ENCODE measurements around the gene NCOA7. TPM values are rescaled to one million over a fixed set of nuclear protein-coding genes. Genes with fewer than 3 reads are reported as not detected.

NCOA7 gene
- total RNA-seq, 1 donor: 34.0 TPM

GRCh38 chr6:125924697-125925358 is 134.1 kb downstream of the NCOA7 start:
- Histone ChIP-seq H3K4me3 (ENCODE audit: insufficient read depth, low read length) (no peak overlapping the region), H3K79me2 (ENCODE audit: insufficient read depth, low read length) (no peaks in the 10 kb centered on the region), H3K27ac (ENCODE audit: low read depth, low read length) (no peak overlapping the region), H3K36me3 (ENCODE audit: insufficient read depth, low read length) (peaks cover 51% of the 10 kb centered on the region), H3K4me2 (ENCODE audit: insufficient read depth, low read length) (no peak overlapping the region), H3K27me3 (ENCODE audit: insufficient read depth, low read length) (no peaks in the 10 kb centered on the region), H3K9me3 (ENCODE audit: low read depth, low read length) (no peaks in the 10 kb centered on the region), H2AFZ (ENCODE audit: low read length) (no peak overlapping the region), H3K4me1 (ENCODE audit: insufficient read depth, low read length) (no peaks in the 10 kb centered on the region), H4K20me1 (ENCODE audit: insufficient read depth, low read length) (no peaks in the 10 kb centered on the region)
- TF ChIP-seq CTCF (IDR thresholded peaks at IDR 0.05; ENCODE audit: extremely low read depth, low read depth, low read length): no peak
- no peak for DNase-seq (ENCODE audit: insufficient read length, low spot score, missing footprints)

- H3K27me3 ChIP-seq (ENCODE audit: insufficient read depth, low read length): no peaks in the 10 kb centered on the region
- no peaks in the 10 kb centered on the region for H3K4me1 ChIP-seq (ENCODE audit: insufficient read depth, low read length)
- no peak overlapping the region for H3K27ac ChIP-seq (ENCODE audit: low read depth, low read length)
- DNase-seq (ENCODE audit: insufficient read length, low spot score, missing footprints): no peak
- no peak overlapping the region for H2AFZ ChIP-seq (ENCODE audit: low read length)
- H3K4me3 ChIP-seq (ENCODE audit: insufficient read depth, low read length): no peak overlapping the region
- no peaks in the 10 kb centered on the region for H3K9me3 ChIP-seq (ENCODE audit: low read depth, low read length)
- H3K79me2 ChIP-seq (ENCODE audit: insufficient read depth, low read length): no peaks in the 10 kb centered on the region
- no peak for TF ChIP-seq CTCF (IDR thresholded peaks at IDR 0.05; ENCODE audit: extremely low read depth, low read depth, low read length)
- H3K36me3 ChIP-seq (ENCODE audit: insufficient read depth, low read length): peaks cover 46% of the 10 kb centered on the region
- H3K4me2 ChIP-seq (ENCODE audit: insufficient read depth, low read length): no peak overlapping the region
- H4K20me1 ChIP-seq (ENCODE audit: insufficient read depth, low read length): no peaks in the 10 kb centered on the region
These were observed 136.0 kb downstream of the NCOA7 start for GRCh38 chr6:125926711-125927110.

GRCh38 chr6:125927761-125928160 is 137.0 kb downstream of the NCOA7 start:
- TF ChIP-seq CTCF (IDR thresholded peaks at IDR 0.05; ENCODE audit: extremely low read depth, low read depth, low read length): no peak
- Histone ChIP-seq H3K36me3 (ENCODE audit: insufficient read depth, low read length) (peaks cover 35% of the 10 kb centered on the region), H3K79me2 (ENCODE audit: insufficient read depth, low read length) (no peaks in the 10 kb centered on the region), H4K20me1 (ENCODE audit: insufficient read depth, low read length) (no peaks in the 10 kb centered on the region), H3K27me3 (ENCODE audit: insufficient read depth, low read length) (no peaks in the 10 kb centered on the region), H3K4me3 (ENCODE audit: insufficient read depth, low read length) (no peak overlapping the region), H3K4me2 (ENCODE audit: insufficient read depth, low read length) (no peak overlapping the region), H3K9me3 (ENCODE audit: low read depth, low read length) (no peaks in the 10 kb centered on the region), H3K4me1 (ENCODE audit: insufficient read depth, low read length) (no peaks in the 10 kb centered on the region), H3K27ac (ENCODE audit: low read depth, low read length) (no peak overlapping the region), H2AFZ (ENCODE audit: low read length) (no peak overlapping the region)
- DNase-seq (ENCODE audit: insufficient read length, low spot score, missing footprints): no peak

GRCh38 chr6:125930765-125931418 is 140.1 kb downstream of the NCOA7 start:
- H3K9me3 ChIP-seq (ENCODE audit: low read depth, low read length): no peaks in the 10 kb centered on the region
- H3K27me3 ChIP-seq (ENCODE audit: insufficient read depth, low read length): no peaks in the 10 kb centered on the region
- H4K20me1 ChIP-seq (ENCODE audit: insufficient read depth, low read length): no peaks in the 10 kb centered on the region
- DNase-seq (ENCODE audit: insufficient read length, low spot score, missing footprints): no peak
- no peak overlapping the region for H3K4me2 ChIP-seq (ENCODE audit: insufficient read depth, low read length)
- no peak overlapping the region for H2AFZ ChIP-seq (ENCODE audit: low read length)
- no peak overlapping the region for H3K4me3 ChIP-seq (ENCODE audit: insufficient read depth, low read length)
- no peaks in the 10 kb centered on the region for H3K4me1 ChIP-seq (ENCODE audit: insufficient read depth, low read length)
- peaks cover 10% of the 10 kb centered on the region for H3K36me3 ChIP-seq (ENCODE audit: insufficient read depth, low read length)
- no peak for TF ChIP-seq CTCF (IDR thresholded peaks at IDR 0.05; ENCODE audit: extremely low read depth, low read depth, low read length)
- H3K27ac ChIP-seq (ENCODE audit: low read depth, low read length): no peak overlapping the region
- no peaks in the 10 kb centered on the region for H3K79me2 ChIP-seq (ENCODE audit: insufficient read depth, low read length)
